ENCODE data around the gene NID2. TPM values are rescaled to one million over a fixed set of nuclear protein-coding genes. Genes with fewer than 3 reads are reported as not detected.

The NID2 gene
- total RNA-seq, 1 donor: 0.31 TPM

GRCh38 chr14:52014601-52015267, 54.1 kb downstream of the NID2 start:
- Histone ChIP-seq H3K9me3 (ENCODE audit: low read depth, low read length) (no peaks in the 10 kb centered on the region), H3K27me3 (ENCODE audit: insufficient read depth, low read length) (no peaks in the 10 kb centered on the region), H3K4me3 (ENCODE audit: low read length) (no peak overlapping the region), H3K4me1 (ENCODE audit: insufficient read depth, low read length) (no peaks in the 10 kb centered on the region)

GRCh38 chr14:52013984-52014600, 54.8 kb downstream of the NID2 start:
- H3K4me3 ChIP-seq (ENCODE audit: low read length): no peak overlapping the region
- H3K4me1 ChIP-seq (ENCODE audit: insufficient read depth, low read length): no peaks in the 10 kb centered on the region
- H3K27me3 ChIP-seq (ENCODE audit: insufficient read depth, low read length): no peaks in the 10 kb centered on the region
- H3K9me3 ChIP-seq (ENCODE audit: low read depth, low read length): no peaks in the 10 kb centered on the region

- Histone ChIP-seq H3K9me3 (ENCODE audit: low read depth, low read length) (no peaks in the 10 kb centered on the region), H3K27me3 (ENCODE audit: insufficient read depth, low read length) (no peaks in the 10 kb centered on the region), H3K4me1 (ENCODE audit: insufficient read depth, low read length) (no peaks in the 10 kb centered on the region), H3K4me3 (ENCODE audit: low read length) (no peak overlapping the region)
These were observed 56.2 kb downstream of the NID2 start for GRCh38 chr14:52012635-52013034.

GRCh38 chr14:52011523-52011922, 57.3 kb downstream of the NID2 start:
- H3K4me3 ChIP-seq (ENCODE audit: low read length): no peak overlapping the region
- no peaks in the 10 kb centered on the region for H3K27me3 ChIP-seq (ENCODE audit: insufficient read depth, low read length)
- H3K9me3 ChIP-seq (ENCODE audit: low read depth, low read length): no peaks in the 10 kb centered on the region
- H3K4me1 ChIP-seq (ENCODE audit: insufficient read depth, low read length): no peaks in the 10 kb centered on the region

GRCh38 chr14:52010173-52010693, 58.6 kb downstream of the NID2 start:
- H3K4me1 ChIP-seq (ENCODE audit: insufficient read depth, low read length): no peaks in the 10 kb centered on the region
- H3K9me3 ChIP-seq (ENCODE audit: low read depth, low read length): no peaks in the 10 kb centered on the region
- no peak overlapping the region for H3K4me3 ChIP-seq (ENCODE audit: low read length)
- H3K27me3 ChIP-seq (ENCODE audit: insufficient read depth, low read length): no peaks in the 10 kb centered on the region

GRCh38 chr14:52008136-52008535, 60.7 kb downstream of the NID2 start:
- no peak overlapping the region for H3K4me3 ChIP-seq (ENCODE audit: low read length)
- H3K27me3 ChIP-seq (ENCODE audit: insufficient read depth, low read length): no peaks in the 10 kb centered on the region
- H3K9me3 ChIP-seq (ENCODE audit: low read depth, low read length): no peaks in the 10 kb centered on the region
- no peaks in the 10 kb centered on the region for H3K4me1 ChIP-seq (ENCODE audit: insufficient read depth, low read length)

- H3K9me3 ChIP-seq (ENCODE audit: low read depth, low read length): no peaks in the 10 kb centered on the region
- no peaks in the 10 kb centered on the region for H3K4me1 ChIP-seq (ENCODE audit: insufficient read depth, low read length)
- H3K4me3 ChIP-seq (ENCODE audit: low read length): no peak overlapping the region
- no peaks in the 10 kb centered on the region for H3K27me3 ChIP-seq (ENCODE audit: insufficient read depth, low read length)
These were observed 61.2 kb downstream of the NID2 start for GRCh38 chr14:52007637-52008036.

GRCh38 chr14:52007211-52007610, 61.6 kb downstream of the NID2 start:
- Histone ChIP-seq H3K4me1 (ENCODE audit: insufficient read depth, low read length) (no peaks in the 10 kb centered on the region), H3K4me3 (ENCODE audit: low read length) (no peak overlapping the region), H3K27me3 (ENCODE audit: insufficient read depth, low read length) (no peaks in the 10 kb centered on the region), H3K9me3 (ENCODE audit: low read depth, low read length) (no peaks in the 10 kb centered on the region)

- no peak overlapping the region for H3K4me3 ChIP-seq (ENCODE audit: low read length)
- H3K4me1 ChIP-seq (ENCODE audit: insufficient read depth, low read length): no peaks in the 10 kb centered on the region
- no peaks in the 10 kb centered on the region for H3K9me3 ChIP-seq (ENCODE audit: low read depth, low read length)
- H3K27me3 ChIP-seq (ENCODE audit: insufficient read depth, low read length): no peaks in the 10 kb centered on the region
These were observed 62.5 kb downstream of the NID2 start for GRCh38 chr14:52006361-52006760.

GRCh38 chr14:52005625-52006024, 63.2 kb downstream of the NID2 start:
- no peaks in the 10 kb centered on the region for H3K4me1 ChIP-seq (ENCODE audit: insufficient read depth, low read length)

GRCh38 chr14:52003324-52003723, 65.5 kb downstream of the NID2 start:
- Histone ChIP-seq H3K27me3 (ENCODE audit: insufficient read depth, low read length) (no peaks in the 10 kb centered on the region), H3K9me3 (ENCODE audit: low read depth, low read length) (no peaks in the 10 kb centered on the region), H3K4me1 (ENCODE audit: insufficient read depth, low read length) (no peaks in the 10 kb centered on the region), H3K4me3 (ENCODE audit: low read length) (no peak overlapping the region)

More at GRCh38 chr14:52005625-52006024, 63.2 kb downstream of the NID2 start:
- Histone ChIP-seq H3K9me3 (ENCODE audit: low read depth, low read length) (no peaks in the 10 kb centered on the region), H3K4me3 (ENCODE audit: low read length) (no peak overlapping the region), H3K27me3 (ENCODE audit: insufficient read depth, low read length) (no peaks in the 10 kb centered on the region)

- H3K27me3 ChIP-seq (ENCODE audit: insufficient read depth, low read length): no peaks in the 10 kb centered on the region
- H3K4me3 ChIP-seq (ENCODE audit: low read length): no peak overlapping the region
- H3K4me1 ChIP-seq (ENCODE audit: insufficient read depth, low read length): no peaks in the 10 kb centered on the region
- H3K9me3 ChIP-seq (ENCODE audit: low read depth, low read length): no peaks in the 10 kb centered on the region
These were observed 66.3 kb downstream of the NID2 start for GRCh38 chr14:52002542-52002941.

- Histone ChIP-seq H3K9me3 (ENCODE audit: low read depth, low read length) (no peaks in the 10 kb centered on the region), H3K4me1 (ENCODE audit: insufficient read depth, low read length) (no peaks in the 10 kb centered on the region), H3K4me3 (ENCODE audit: low read length) (no peak overlapping the region), H3K27me3 (ENCODE audit: insufficient read depth, low read length) (no peaks in the 10 kb centered on the region)
These were observed 68.2 kb downstream of the NID2 start for GRCh38 chr14:52000696-52001095.

- H3K4me3 ChIP-seq (ENCODE audit: low read length): no peak overlapping the region
- no peaks in the 10 kb centered on the region for H3K4me1 ChIP-seq (ENCODE audit: insufficient read depth, low read length)
- H3K9me3 ChIP-seq (ENCODE audit: low read depth, low read length): no peaks in the 10 kb centered on the region
- no peaks in the 10 kb centered on the region for H3K27me3 ChIP-seq (ENCODE audit: insufficient read depth, low read length)
These were observed 68.8 kb downstream of the NID2 start for GRCh38 chr14:52000019-52000582.

- Histone ChIP-seq H3K27me3 (ENCODE audit: insufficient read depth, low read length) (no peaks in the 10 kb centered on the region), H3K4me1 (ENCODE audit: insufficient read depth, low read length) (no peaks in the 10 kb centered on the region), H3K4me3 (ENCODE audit: low read length) (no peak overlapping the region), H3K9me3 (ENCODE audit: low read depth, low read length) (no peaks in the 10 kb centered on the region)
These were observed 69.8 kb downstream of the NID2 start for GRCh38 chr14:51999084-51999483.
